Sigmoid colon (tissue), 4 donors: ENCODE data around the gene CARD14.

Experiments used
- EP300 ChIP-seq, 4 donors: sonication (generic); formaldehyde crosslinking; IDR thresholded peaks; one replicate each; pipeline ENCODE4 v1.6.1; 2017; ENCODE audit warnings: antibody characterized with exemption in 4 of 4
- POLR2A ChIP-seq, 2 donors: fragments of 450-650 bp; IDR thresholded peaks; one replicate each; pipeline ENCODE4 v1.6.1; 2016; ENCODE audit warnings: antibody characterized with exemption in 2 of 2, mild to moderate bottlenecking in 2 of 2, moderate library complexity in 2 of 2
- POLR2AphosphoS5 ChIP-seq, 4 donors: sonication (generic); formaldehyde crosslinking; IDR thresholded peaks; one replicate each; pipeline ENCODE4 v1.6.1; 2017; ENCODE audit warnings: antibody characterized with exemption in 4 of 4
- TF ChIP-seq, protein P1 (sequence below), 4 experiments: fragments of 450-650 bp in 3 of 4; fragments of 200-600 bp in 1 of 4; IDR thresholded peaks; one replicate each; pipeline ENCODE4 v1.5.1; 2016 to 2019; ENCODE audit warnings: antibody characterized with exemption in 4 of 4, mild to moderate bottlenecking in 3 of 4, moderate library complexity in 2 of 4

GRCh38 chr17:80173916-80174315 lies 4.1 kb downstream of the CARD14 start:
- TF ChIP-seq, protein P1, sequence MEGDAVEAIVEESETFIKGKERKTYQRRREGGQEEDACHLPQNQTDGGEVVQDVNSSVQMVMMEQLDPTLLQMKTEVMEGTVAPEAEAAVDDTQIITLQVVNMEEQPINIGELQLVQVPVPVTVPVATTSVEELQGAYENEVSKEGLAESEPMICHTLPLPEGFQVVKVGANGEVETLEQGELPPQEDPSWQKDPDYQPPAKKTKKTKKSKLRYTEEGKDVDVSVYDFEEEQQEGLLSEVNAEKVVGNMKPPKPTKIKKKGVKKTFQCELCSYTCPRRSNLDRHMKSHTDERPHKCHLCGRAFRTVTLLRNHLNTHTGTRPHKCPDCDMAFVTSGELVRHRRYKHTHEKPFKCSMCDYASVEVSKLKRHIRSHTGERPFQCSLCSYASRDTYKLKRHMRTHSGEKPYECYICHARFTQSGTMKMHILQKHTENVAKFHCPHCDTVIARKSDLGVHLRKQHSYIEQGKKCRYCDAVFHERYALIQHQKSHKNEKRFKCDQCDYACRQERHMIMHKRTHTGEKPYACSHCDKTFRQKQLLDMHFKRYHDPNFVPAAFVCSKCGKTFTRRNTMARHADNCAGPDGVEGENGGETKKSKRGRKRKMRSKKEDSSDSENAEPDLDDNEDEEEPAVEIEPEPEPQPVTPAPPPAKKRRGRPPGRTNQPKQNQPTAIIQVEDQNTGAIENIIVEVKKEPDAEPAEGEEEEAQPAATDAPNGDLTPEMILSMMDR (IDR thresholded peaks at IDR 0.05) = no peak
- TF ChIP-seq EP300 (IDR thresholded peaks at IDR 0.05) = no peak
- TF ChIP-seq POLR2A (IDR thresholded peaks at IDR 0.05) = no peak
- no peak for TF ChIP-seq POLR2AphosphoS5 (IDR thresholded peaks at IDR 0.05)
